Vagina (tissue), 2 donors: ENCODE measurements around the gene SPATA12. TPM values are rescaled to one million over a fixed set of nuclear protein-coding genes. Genes with fewer than 3 reads are reported as not detected.

Experiments used
- DNase-seq, 2 donors: peaks; one replicate each; pipeline ENCODE4 v3.0.0-alpha.2; 2017; ENCODE audit errors: extremely low spot score in 2 of 2
- H3K27ac ChIP-seq: fragments of 200-600 bp; sonication (generic); one replicate; pipeline ENCODE4 v1.5.1; 2019
- H3K27me3 ChIP-seq: fragments of 200-600 bp; sonication (generic); one replicate; pipeline ENCODE4 v1.5.1; 2019
- H3K36me3 ChIP-seq, 2 donors: fragments of 200-600 bp; sonication (generic); one replicate each; pipeline ENCODE4 v1.5.1; 2017 to 2019
- H3K4me1 ChIP-seq: fragments of 200-600 bp; sonication (generic); one replicate; pipeline ENCODE4 v1.5.1; 2019
- H3K4me3 ChIP-seq, 2 donors: fragments of 200-600 bp; sonication (generic); 1 replicate in 1 of 2; 2 replicates in 1 of 2; pipeline ENCODE4 v1.5.1; 2016 to 2019
- H3K9me3 ChIP-seq: fragments of 200-600 bp; sonication (generic); one replicate; pipeline ENCODE4 v1.5.1; 2019
- CTCF ChIP-seq, 3 experiments: fragments of 450-650 bp in 2 of 3; fragments of 200-600 bp in 1 of 3; sonication (generic) in 1 of 3; IDR thresholded peaks; one replicate each; pipeline ENCODE4 v1.5.1; 2017 to 2019; ENCODE audit warnings: antibody characterized with exemption in 3 of 3, mild to moderate bottlenecking in 2 of 3, moderate library complexity in 2 of 3
- POLR2A ChIP-seq, 2 donors: fragments of 450-650 bp; IDR thresholded peaks; one replicate each; pipeline ENCODE4 v1.6.1; 2017; ENCODE audit warnings: antibody characterized with exemption in 2 of 2, mild to moderate bottlenecking in 2 of 2, moderate library complexity in 2 of 2
- POLR2AphosphoS5 ChIP-seq, 2 donors: sonication (generic); formaldehyde crosslinking; IDR thresholded peaks; one replicate each; pipeline ENCODE4 v1.9.0; 2017; ENCODE audit warnings: antibody characterized with exemption in 2 of 2, mild to moderate bottlenecking in 2 of 2, low read depth in 1 of 2; ENCODE audit not compliant: insufficient read depth in 1 of 2
- intact Hi-C: fragments of 100-400 bp; cut with DNase I; formaldehyde crosslinking; loops from one replicate; pipeline ENCODE4 v1.15.1; 2023
- total RNA-seq: library from RNA; depleted of rRNA; stranded (reverse); fragments of >200 nt; gene quantifications from one replicate; pipeline ENCODE4 v1.2.3, GENCODE V29; 2016

Gene SPATA12
- total RNA-seq, 1 donor from 2014 or later = not detected

GRCh38 chr3:57098418-57099310, 38.2 kb downstream of the SPATA12 start:
- H3K4me1 ChIP-seq = no peaks in the 10 kb centered on the region
- H3K36me3 ChIP-seq = peaks cover 0 to 8% of the 10 kb centered on the region in 2 donors
- no peak for TF ChIP-seq CTCF (IDR thresholded peaks at IDR 0.05)
- no peak for TF ChIP-seq POLR2AphosphoS5 (IDR thresholded peaks at IDR 0.05; ENCODE audit: insufficient read depth in 1 of 2, low read depth in 1 of 2)
- TF ChIP-seq POLR2A (IDR thresholded peaks at IDR 0.05) = no peak
- no peak for DNase-seq
- H3K27ac ChIP-seq = no peak overlapping the region
- intact Hi-C loops = no loop called here
- no peaks in the 10 kb centered on the region for H3K27me3 ChIP-seq
- H3K9me3 ChIP-seq = no peaks in the 10 kb centered on the region
- H3K4me3 ChIP-seq = no peak overlapping the region

- Histone ChIP-seq H3K27ac (no peak overlapping the region), H3K4me3 (no peak overlapping the region), H3K27me3 (no peaks in the 10 kb centered on the region), H3K36me3 (peaks cover 0 to 8% of the 10 kb centered on the region in 2 donors), H3K4me1 (no peaks in the 10 kb centered on the region), H3K9me3 (no peaks in the 10 kb centered on the region)
- DNase-seq = no peak
- TF ChIP-seq CTCF (IDR thresholded peaks at IDR 0.05) (peak; percentile 66 to 89 (median 68)), POLR2AphosphoS5 (IDR thresholded peaks at IDR 0.05; ENCODE audit: insufficient read depth in 1 of 2, low read depth in 1 of 2) (peak in 1 of 2 donors; percentile 59), POLR2A (IDR thresholded peaks at IDR 0.05) (no peak)
- intact Hi-C loops = no loop called here
These were observed 39.7 kb downstream of the SPATA12 start for GRCh38 chr3:57100046-57100695.

GRCh38 chr3:57105585-57105984, 45.1 kb downstream of the SPATA12 start:
- no peak for TF ChIP-seq CTCF (IDR thresholded peaks at IDR 0.05)
- no peak for TF ChIP-seq POLR2AphosphoS5 (IDR thresholded peaks at IDR 0.05; ENCODE audit: insufficient read depth in 1 of 2, low read depth in 1 of 2)
- TF ChIP-seq POLR2A (IDR thresholded peaks at IDR 0.05) = no peak
- no peaks in the 10 kb centered on the region for H3K36me3 ChIP-seq

GRCh38 chr3:57108684-57109083, 48.2 kb downstream of the SPATA12 start:
- Histone ChIP-seq H3K4me3 (no peak overlapping the region), H3K27ac (no peak overlapping the region), H3K36me3 (no peaks in the 10 kb centered on the region), H3K27me3 (no peaks in the 10 kb centered on the region), H3K4me1 (no peaks in the 10 kb centered on the region), H3K9me3 (no peaks in the 10 kb centered on the region)
- no peak for DNase-seq
- TF ChIP-seq POLR2AphosphoS5 (IDR thresholded peaks at IDR 0.05; ENCODE audit: insufficient read depth in 1 of 2, low read depth in 1 of 2) (no peak), POLR2A (IDR thresholded peaks at IDR 0.05) (no peak), CTCF (IDR thresholded peaks at IDR 0.05) (no peak)
- intact Hi-C loops = no loop called here

More at GRCh38 chr3:57105585-57105984, 45.1 kb downstream of the SPATA12 start:
- no peak for DNase-seq
- intact Hi-C loops = no loop called here
- H3K9me3 ChIP-seq = no peaks in the 10 kb centered on the region
- H3K27ac ChIP-seq = no peak overlapping the region
- no peak overlapping the region for H3K4me3 ChIP-seq
- H3K4me1 ChIP-seq = no peaks in the 10 kb centered on the region
- no peaks in the 10 kb centered on the region for H3K27me3 ChIP-seq
